Measurements from ENCODE around the gene WDR13. TPM values are rescaled to one million over a fixed set of nuclear protein-coding genes. Genes with fewer than 3 reads are reported as not detected.
A peak's percentile ranks its signal among the peaks of the same experiment; 100 is the strongest.

The WDR13 gene
- total and polyA plus RNA-seq, 4 donors: 50.7 to 182 (median 166) TPM

- Histone ChIP-seq H3K36me3 (ENCODE audit: control insufficient read depth in 4 of 4, insufficient read depth in 4 of 4, low read length in 4 of 4) (peaks cover 8 to 14% (median 11%) of the 10 kb centered on the region in 4 donors), H3K27me3 (ENCODE audit: control insufficient read depth in 3 of 3, insufficient read depth in 3 of 3, low read length in 2 of 3) (no peaks in the 10 kb centered on the region), H3K9me3 (ENCODE audit: control insufficient read depth in 4 of 4, insufficient read depth in 3 of 4, low read length in 3 of 4) (peaks cover 0 to 1% (median 0%) of the 10 kb centered on the region in 4 donors), H3K4me3 (no peak overlapping the region), H3K9ac (ENCODE audit: insufficient read depth in 1 of 2, low read length in 2 of 2) (no peak overlapping the region), H3K4me1 (ENCODE audit: control insufficient read depth in 5 of 5, insufficient read depth in 5 of 5, low read length in 5 of 5) (peaks cover 0 to 8% (median 2%) of the 10 kb centered on the region in 5 donors), H3K27ac (ENCODE audit: low read depth in 1 of 2, low read length in 1 of 2) (no peak overlapping the region)
- DNase-seq (peak in 2 of 3 donors; percentile 21 to 51), ATAC-seq (ENCODE audit: insufficient read depth, low FRiP score) (no peak)
- 67 to 79% methylated on average over 1 of the region's 1 CpG for WGBS, 2 donors
- TF ChIP-seq CTCF (IDR thresholded peaks at IDR 0.05; ENCODE audit: control extremely low read depth, extremely low read depth): no peak
Observed at GRCh38 chrX:48580662-48581061, 16.6 kb upstream of the WDR13 start.

DNA sequence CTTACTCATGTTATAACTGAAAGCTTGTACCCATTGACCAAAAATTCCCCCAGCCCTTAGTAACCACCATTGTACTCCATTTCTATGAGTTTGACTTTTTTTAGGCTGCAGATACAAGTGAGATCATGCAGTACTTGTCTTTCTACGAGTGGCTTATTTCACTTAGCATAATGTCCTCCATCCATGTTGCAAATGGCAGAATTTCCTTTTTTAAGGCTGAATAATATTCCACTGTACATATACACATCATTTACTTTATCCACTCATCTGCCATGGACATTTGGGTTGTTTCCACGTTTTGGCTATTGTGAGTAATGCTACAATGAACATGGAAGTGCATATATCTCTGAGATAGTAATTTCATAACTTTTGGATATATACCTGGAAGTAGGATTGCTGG, 12.6 kb upstream of the WDR13 start:
- peaks cover 0 to 4% (median 0%) of the 10 kb centered on the region in 4 donors for H3K36me3 ChIP-seq (ENCODE audit: control insufficient read depth in 4 of 4, insufficient read depth in 4 of 4, low read length in 4 of 4)
- 49 to 77% methylated on average over 2 of the region's 2 CpGs for WGBS, 2 donors
- no peaks in the 10 kb centered on the region for H3K9me3 ChIP-seq (ENCODE audit: control insufficient read depth in 4 of 4, insufficient read depth in 3 of 4, low read length in 3 of 4)
- no peak overlapping the region for H3K9ac ChIP-seq (ENCODE audit: insufficient read depth in 1 of 2, low read length in 2 of 2)
- peaks cover 0 to 2% (median 0%) of the 10 kb centered on the region in 5 donors for H3K4me1 ChIP-seq (ENCODE audit: control insufficient read depth in 5 of 5, insufficient read depth in 5 of 5, low read length in 5 of 5)
- TF ChIP-seq CTCF (IDR thresholded peaks at IDR 0.05; ENCODE audit: control extremely low read depth, extremely low read depth): no peak
- no peak overlapping the region for H3K27ac ChIP-seq (ENCODE audit: low read depth in 1 of 2, low read length in 1 of 2)
- no peaks in the 10 kb centered on the region for H3K27me3 ChIP-seq (ENCODE audit: control insufficient read depth in 3 of 3, insufficient read depth in 3 of 3, low read length in 2 of 3)
- no peak for ATAC-seq (ENCODE audit: insufficient read depth, low FRiP score)
- H3K4me3 ChIP-seq: no peak overlapping the region
- DNase-seq: no peak

DNA sequence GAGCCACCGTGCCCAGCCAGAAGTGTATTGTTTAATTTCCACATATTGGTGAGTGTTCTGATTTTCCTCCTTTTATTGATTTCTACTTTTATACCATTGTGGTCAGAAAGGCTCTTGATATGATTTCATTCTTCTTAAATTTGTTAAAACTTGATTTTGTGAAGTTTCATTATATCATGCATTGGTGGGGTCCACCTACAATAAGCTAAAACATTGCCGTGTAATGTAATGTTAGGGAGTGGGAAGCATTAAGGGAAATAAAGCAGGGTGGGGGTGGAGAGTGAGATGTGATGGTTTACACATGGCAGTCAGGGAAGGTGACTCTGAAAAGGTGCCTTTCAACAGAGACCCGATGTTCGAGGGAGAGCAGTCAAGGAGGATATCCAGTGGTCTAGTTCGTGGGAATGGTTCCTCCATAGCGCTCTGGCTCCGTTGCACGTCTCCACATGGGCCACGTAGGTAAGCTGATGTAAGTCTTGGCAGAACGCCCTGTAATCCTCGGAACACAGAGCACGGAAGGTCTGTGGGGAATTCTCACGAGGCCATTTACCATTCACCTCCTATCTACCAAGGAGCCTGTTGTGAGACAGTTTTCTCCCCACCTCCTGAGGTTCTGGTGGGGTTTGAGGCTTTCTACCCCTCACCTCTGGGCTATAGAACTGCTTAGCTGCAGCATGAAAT, 7.7 kb upstream of the WDR13 start:
- Histone ChIP-seq H3K9ac (ENCODE audit: insufficient read depth in 1 of 2, low read length in 2 of 2) (no peak overlapping the region), H3K27me3 (ENCODE audit: control insufficient read depth in 3 of 3, insufficient read depth in 3 of 3, low read length in 2 of 3) (no peaks in the 10 kb centered on the region), H3K36me3 (ENCODE audit: control insufficient read depth in 4 of 4, insufficient read depth in 4 of 4, low read length in 4 of 4) (no peaks in the 10 kb centered on the region), H3K27ac (ENCODE audit: low read depth in 1 of 2, low read length in 1 of 2) (peak overlapping the region in 1 of 2 donors; percentile 88), H3K4me1 (ENCODE audit: control insufficient read depth in 5 of 5, insufficient read depth in 5 of 5, low read length in 5 of 5) (peaks cover 0 to 7% (median 0%) of the 10 kb centered on the region in 5 donors), H3K9me3 (ENCODE audit: control insufficient read depth in 4 of 4, insufficient read depth in 3 of 4, low read length in 3 of 4) (no peaks in the 10 kb centered on the region), H3K4me3 (no peak overlapping the region)
- no peak for ATAC-seq (ENCODE audit: insufficient read depth, low FRiP score)
- no peak for DNase-seq
- 71 to 77% methylated on average over 13 of the region's 13 CpGs for WGBS, 2 donors
- TF ChIP-seq CTCF (IDR thresholded peaks at IDR 0.05; ENCODE audit: control extremely low read depth, extremely low read depth): no peak
